ENCODE data around the gene SCO2.
A peak's percentile ranks its signal among the peaks of the same experiment; 100 is the strongest.

Gene SCO2

DNA sequence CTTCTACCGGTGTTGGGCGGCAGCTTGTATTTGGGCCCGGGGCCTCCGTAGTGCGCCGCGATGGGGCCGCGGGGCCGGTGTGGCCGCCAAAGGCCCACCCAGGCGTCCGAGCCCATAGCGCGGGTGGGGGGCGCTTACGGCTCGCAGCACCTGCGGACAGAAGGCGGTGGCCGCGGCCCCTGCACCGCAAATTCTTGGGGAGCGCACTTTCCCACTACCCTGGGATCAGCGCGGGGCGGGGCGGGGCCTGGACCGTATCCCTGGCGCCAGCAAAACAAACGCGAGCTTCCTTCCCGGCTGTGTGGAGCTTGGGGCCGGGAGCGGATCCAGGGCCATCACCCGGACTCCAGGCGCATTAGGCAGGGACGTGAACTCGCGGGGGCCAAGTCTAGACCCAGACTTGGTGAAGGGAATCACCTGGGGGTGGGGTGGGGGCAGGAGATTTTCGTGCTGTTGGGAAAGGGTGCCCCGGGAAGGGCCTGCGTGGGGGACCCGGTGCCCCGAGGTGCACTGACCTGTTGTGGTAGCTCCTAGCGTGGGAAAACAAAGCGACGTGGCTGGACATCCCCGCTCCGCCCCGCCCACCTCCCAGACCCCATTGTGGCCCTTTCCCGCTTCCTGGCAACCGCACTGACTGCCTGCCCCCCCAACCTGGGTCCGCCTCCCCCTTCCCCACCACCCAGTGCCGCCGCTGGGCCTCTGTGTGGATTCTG lies 6.7 kb upstream of the SCO2 start:
- Histone ChIP-seq H3K36me3 (ENCODE audit: low read depth) (no peaks in the 10 kb centered on the region), H3K9me3 (ENCODE audit: severe bottlenecking) (no peaks in the 10 kb centered on the region), H3K27ac (ENCODE audit: poor library complexity, severe bottlenecking) (peak overlapping the region; percentile 81), H3K27me3 (ENCODE audit: insufficient read depth, poor library complexity, severe bottlenecking) (no peaks in the 10 kb centered on the region), H3K4me3 (ENCODE audit: severe bottlenecking) (peak overlapping the region; percentile 67), H3K4me1 (ENCODE audit: insufficient read depth, poor library complexity, severe bottlenecking) (no peaks in the 10 kb centered on the region)
- DNase-seq (ENCODE audit: low spot score) (peak; percentile 71), ATAC-seq (ENCODE audit: low read depth) (peak; percentile 45)
- TF ChIP-seq, protein P1, sequence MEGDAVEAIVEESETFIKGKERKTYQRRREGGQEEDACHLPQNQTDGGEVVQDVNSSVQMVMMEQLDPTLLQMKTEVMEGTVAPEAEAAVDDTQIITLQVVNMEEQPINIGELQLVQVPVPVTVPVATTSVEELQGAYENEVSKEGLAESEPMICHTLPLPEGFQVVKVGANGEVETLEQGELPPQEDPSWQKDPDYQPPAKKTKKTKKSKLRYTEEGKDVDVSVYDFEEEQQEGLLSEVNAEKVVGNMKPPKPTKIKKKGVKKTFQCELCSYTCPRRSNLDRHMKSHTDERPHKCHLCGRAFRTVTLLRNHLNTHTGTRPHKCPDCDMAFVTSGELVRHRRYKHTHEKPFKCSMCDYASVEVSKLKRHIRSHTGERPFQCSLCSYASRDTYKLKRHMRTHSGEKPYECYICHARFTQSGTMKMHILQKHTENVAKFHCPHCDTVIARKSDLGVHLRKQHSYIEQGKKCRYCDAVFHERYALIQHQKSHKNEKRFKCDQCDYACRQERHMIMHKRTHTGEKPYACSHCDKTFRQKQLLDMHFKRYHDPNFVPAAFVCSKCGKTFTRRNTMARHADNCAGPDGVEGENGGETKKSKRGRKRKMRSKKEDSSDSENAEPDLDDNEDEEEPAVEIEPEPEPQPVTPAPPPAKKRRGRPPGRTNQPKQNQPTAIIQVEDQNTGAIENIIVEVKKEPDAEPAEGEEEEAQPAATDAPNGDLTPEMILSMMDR (IDR thresholded peaks at IDR 0.05; ENCODE audit: poor library complexity, severe bottlenecking), result no peak

DNA sequence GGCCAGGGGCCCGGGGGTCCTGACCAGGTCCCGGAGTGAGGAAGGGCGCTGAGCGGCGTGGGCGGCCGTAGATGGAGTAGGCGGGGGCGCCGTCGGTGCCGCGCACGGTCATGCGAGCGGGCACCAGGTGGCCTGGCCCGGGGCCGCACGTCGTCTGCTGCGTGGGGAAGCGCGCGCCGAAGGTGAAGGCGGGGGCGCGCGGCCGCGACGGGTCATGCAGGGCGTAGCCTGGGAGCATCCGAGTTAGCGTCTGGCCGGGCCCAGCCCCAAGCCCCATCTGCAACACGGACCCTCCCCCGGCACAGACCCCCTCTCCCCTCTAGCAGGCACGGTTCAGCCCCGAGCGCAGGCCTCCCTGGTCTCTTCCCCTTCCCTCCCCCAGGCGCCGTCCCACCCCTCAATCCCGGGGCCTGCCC lies 6.2 kb upstream of the SCO2 start:
- peak overlapping the region; percentile 67 for H3K4me3 ChIP-seq (ENCODE audit: severe bottlenecking)
- TF ChIP-seq, protein P1 (IDR thresholded peaks at IDR 0.05; ENCODE audit: poor library complexity, severe bottlenecking), result no peak
- H3K27me3 ChIP-seq (ENCODE audit: insufficient read depth, poor library complexity, severe bottlenecking), result no peaks in the 10 kb centered on the region
- ATAC-seq (ENCODE audit: low read depth) (peak; percentile 27), DNase-seq (ENCODE audit: low spot score) (peak; percentile 71)
- H3K9me3 ChIP-seq (ENCODE audit: severe bottlenecking), result no peaks in the 10 kb centered on the region
- peak overlapping the region; percentile 81 for H3K27ac ChIP-seq (ENCODE audit: poor library complexity, severe bottlenecking)
- H3K36me3 ChIP-seq (ENCODE audit: low read depth), result no peaks in the 10 kb centered on the region
- H3K4me1 ChIP-seq (ENCODE audit: insufficient read depth, poor library complexity, severe bottlenecking), result no peaks in the 10 kb centered on the region

DNA sequence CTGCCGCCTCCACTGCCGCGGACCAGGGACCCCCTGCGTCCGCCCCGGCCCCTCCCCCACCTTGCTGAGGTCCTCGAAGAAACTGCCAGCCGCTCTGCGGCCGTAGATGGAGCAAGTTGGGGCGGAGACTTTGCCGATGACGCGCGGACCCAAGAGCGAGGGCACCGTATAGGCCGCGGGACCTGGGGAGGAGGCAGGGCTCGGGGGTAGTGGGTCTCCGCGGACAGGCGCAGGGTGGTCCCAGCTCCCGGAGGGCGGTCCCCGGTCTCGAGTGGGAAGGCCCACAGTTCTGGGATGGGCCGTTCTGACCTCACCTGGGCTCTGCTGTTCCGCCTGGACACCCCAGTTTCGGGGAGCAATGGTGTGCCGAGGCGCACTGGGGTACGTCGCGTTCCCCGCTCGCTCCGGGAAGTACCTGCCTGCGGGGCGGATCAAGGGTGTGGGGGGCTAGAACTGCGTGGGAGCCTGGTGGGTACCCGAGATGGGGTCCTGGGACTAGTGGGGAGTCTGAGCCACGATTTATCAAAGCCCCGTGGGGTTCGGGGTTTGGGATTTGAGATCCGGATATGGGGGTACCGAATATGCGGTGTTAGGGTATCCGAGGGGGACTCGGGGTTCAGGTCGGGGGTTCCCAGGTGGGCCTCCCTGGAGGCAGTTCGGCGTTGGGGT lies 5.6 kb upstream of the SCO2 start:
- TF ChIP-seq, protein P1 (IDR thresholded peaks at IDR 0.05; ENCODE audit: poor library complexity, severe bottlenecking), result no peak
- DNase-seq (ENCODE audit: low spot score) (peak; percentile 87), ATAC-seq (ENCODE audit: low read depth) (peak; percentile 46)
- Histone ChIP-seq H3K4me1 (ENCODE audit: insufficient read depth, poor library complexity, severe bottlenecking) (no peaks in the 10 kb centered on the region), H3K36me3 (ENCODE audit: low read depth) (no peaks in the 10 kb centered on the region), H3K27me3 (ENCODE audit: insufficient read depth, poor library complexity, severe bottlenecking) (no peaks in the 10 kb centered on the region), H3K27ac (ENCODE audit: poor library complexity, severe bottlenecking) (peak overlapping the region; percentile 81), H3K4me3 (ENCODE audit: severe bottlenecking) (peak overlapping the region; percentile 67), H3K9me3 (ENCODE audit: severe bottlenecking) (no peaks in the 10 kb centered on the region)

DNA sequence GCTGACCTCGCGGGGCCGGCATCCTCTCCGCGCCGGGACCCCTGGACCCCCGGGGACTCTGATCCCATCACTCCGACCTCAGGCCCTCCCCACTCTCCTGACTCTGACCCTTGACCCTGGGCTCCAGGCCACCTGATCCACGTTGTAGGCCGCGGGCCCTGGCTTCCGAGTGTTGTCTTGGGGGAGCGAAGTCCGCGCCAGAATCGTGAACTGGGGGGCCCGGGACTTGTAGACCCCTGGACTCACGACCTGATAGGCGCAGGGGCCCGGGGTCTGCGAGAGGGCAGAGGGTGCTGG lies 5.1 kb upstream of the SCO2 start:
- H3K27ac ChIP-seq (ENCODE audit: poor library complexity, severe bottlenecking), result peak overlapping the region; percentile 81
- peak overlapping the region; percentile 67 for H3K4me3 ChIP-seq (ENCODE audit: severe bottlenecking)
- no peak for DNase-seq (ENCODE audit: low spot score)
- no peaks in the 10 kb centered on the region for H3K27me3 ChIP-seq (ENCODE audit: insufficient read depth, poor library complexity, severe bottlenecking)
- H3K36me3 ChIP-seq (ENCODE audit: low read depth), result no peaks in the 10 kb centered on the region
- ATAC-seq (ENCODE audit: low read depth), result no peak
- TF ChIP-seq, protein P1 (IDR thresholded peaks at IDR 0.05; ENCODE audit: poor library complexity, severe bottlenecking), result no peak
- no peaks in the 10 kb centered on the region for H3K9me3 ChIP-seq (ENCODE audit: severe bottlenecking)
- no peaks in the 10 kb centered on the region for H3K4me1 ChIP-seq (ENCODE audit: insufficient read depth, poor library complexity, severe bottlenecking)
